GM19397 (cell line): Measurements from ENCODE around the gene MZF1.

ENCODE experiments used
- ATAC-seq: cut with Tn5 transposase; IDR thresholded peaks from one replicate; pipeline ENCODE4 v1.9.1; 2021; ENCODE audit warnings: mild to moderate bottlenecking, moderate library complexity; ENCODE audit not compliant: unreplicated experiment

MZF1 gene

DNA sequence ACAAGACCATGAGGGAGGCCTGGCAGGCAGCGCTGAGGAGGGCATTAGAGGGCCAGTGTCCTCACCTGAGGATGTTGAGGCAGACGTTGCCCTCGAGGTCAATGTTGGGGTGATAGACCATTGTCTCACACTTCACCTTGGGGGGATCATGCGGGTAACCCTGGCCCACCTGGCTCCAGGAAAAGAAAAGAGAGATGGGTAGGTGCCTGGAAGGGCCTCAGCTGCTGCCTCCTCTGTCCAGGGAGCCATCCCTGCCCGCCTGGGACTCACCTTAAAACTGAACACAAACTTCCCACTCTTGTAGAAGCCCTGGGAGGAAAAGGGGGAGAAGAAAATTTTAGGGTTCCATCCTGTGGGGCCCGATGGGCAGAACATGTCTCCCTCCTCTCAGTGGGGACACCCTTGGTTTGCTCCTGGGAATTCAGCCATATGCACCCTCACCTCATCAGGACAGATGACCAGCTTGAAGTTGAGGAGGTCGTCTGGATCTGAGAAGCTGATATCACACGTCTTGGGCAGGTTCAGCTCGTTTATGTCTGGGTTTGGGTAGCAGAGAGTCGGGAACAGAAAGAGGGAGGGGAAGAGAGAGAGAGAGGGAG, 16.4 kb downstream of the MZF1 start:
- ATAC-seq: no peak

DNA sequence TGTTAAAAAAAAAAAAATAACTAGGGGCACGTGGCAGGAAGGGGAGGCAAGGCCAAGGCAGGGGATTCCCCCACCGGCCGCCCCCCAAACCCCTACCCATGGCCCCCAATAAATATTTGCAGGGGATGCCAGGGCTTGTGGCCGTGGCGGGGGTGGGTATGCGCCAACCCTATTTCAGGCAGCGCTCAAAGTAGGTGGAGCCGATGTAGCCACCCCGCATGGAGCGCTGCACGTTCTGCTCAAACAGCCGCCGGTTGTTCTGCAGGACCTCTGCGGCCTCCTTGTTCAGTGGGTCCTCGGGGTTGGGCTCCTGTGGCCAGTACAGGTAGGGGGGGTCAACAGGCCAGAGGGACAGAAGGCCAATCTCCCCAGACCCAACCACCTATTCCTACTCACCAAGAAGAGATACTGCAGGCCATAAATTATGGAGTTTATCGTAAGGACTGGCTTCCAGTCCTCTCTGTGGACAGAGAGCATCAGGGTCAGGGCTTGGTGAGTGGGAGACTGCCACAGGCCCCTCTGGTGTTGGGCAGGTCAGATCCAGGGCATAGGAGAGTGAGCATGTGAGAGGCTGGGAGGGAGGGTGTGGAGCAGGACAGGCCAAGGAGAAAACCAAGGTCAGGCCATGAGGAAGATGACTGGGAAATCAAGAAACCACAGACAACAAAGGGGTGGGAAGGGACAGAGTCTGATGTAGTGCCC, 17.1 kb downstream of the MZF1 start:
- no peak for ATAC-seq

DNA sequence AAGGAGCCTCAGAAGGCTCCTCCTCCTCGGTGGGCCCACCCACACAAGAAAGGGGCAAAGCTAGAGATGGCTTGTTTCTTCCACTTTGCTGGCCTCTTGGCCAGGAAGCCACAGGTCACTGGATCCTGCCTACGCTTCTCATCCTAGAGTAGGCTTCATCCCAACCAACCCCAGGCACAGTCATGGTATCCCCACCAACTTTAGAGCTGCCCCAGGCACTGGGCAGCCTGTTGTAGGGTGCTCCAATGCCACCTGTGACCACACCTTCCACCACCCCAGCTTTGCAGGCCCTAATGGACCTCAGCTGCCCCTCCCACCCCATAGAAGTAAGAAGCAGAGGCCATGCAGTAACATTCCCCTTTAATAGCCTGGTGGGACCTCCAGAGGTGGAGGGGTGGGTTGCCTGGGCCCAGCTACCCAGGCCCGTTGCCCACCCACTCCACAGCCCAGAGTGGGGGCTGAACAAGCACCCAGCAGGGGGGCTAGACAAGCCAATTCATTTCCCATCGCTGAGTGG, 17.7 kb downstream of the MZF1 start:
- ATAC-seq: no peak

DNA sequence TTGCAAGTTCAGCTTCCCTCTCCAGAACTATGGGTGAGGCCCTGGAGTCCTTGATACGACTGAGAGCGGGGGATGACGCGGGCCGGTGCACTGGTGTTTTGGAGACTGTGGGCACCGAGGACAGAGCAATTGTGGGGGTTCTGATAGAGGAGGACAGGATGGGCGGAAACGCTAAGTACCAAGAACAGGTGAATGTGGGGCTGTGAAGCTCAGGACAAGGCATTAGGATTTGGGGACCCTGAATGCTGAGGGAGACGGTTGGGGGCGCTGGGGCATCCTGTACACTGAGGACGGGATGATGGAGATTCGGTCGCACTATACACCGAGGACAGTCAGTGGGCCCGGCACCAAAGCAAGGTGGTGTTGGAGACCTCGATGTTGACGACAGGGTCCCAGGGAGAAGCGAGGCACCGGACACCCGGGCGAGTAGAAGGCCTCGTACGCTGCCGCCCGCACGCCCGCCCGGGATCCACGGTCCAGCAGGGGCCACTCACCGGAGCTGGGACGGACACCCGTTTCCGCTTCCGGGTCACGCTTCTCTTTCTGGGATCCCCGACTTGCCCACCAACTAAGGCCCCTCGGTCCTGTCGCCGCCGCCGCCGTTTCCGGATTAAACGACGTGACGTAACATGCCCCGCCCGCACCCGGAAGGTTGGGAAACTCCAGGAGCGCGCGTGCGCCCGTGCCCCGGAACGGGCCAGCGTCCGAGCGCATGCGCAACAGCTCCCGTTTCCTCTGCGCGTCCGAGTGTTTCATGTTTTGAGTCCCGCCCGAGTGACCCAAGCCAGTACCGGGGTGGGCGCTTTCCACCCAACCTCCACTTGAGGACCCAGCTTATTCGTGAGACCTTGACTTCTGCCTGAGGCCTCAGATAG, 18.4 kb downstream of the MZF1 start, which contains the start of gene CHMP2A:
TSS of gene CHMP2A (minus strand) at position 612 of the 875 bp plus-strand sequence. CDS start 893 bp downstream, outside the sequence.
- ATAC-seq: peak; percentile 25

DNA sequence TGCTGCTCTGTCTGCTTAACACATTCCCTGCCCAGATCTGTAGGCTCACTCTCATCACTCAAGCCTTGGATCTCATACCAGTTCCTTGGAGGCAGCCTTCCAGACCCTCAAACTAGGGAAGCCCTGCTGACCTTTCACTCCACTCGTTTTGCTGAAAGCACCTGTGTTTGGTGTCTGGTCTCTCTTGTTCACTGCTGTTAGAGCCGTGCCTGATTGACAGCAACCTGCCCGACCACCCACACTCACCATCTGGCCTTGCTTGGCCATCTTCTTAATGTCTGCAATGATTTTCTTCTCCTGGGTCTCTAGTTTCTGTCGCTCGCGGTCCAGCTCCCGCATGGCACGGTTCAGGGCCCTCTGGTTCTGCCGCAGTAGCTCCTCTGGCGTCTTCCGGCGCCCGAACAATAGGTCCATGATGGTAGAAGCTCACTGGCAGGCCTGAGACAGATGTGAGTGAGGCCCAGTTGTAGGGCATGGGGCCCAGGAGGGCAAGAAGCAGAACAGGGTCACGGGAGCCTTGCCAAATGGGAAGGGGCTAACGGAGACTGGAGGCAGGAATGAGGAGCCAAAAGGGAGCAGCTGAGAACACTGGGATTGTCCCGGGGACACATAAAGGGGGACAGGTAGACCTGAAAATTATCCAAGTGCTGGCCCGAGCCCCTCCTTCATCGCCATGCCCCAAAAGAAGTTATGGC, 19.2 kb downstream of the MZF1 start:
- ATAC-seq: no peak

DNA sequence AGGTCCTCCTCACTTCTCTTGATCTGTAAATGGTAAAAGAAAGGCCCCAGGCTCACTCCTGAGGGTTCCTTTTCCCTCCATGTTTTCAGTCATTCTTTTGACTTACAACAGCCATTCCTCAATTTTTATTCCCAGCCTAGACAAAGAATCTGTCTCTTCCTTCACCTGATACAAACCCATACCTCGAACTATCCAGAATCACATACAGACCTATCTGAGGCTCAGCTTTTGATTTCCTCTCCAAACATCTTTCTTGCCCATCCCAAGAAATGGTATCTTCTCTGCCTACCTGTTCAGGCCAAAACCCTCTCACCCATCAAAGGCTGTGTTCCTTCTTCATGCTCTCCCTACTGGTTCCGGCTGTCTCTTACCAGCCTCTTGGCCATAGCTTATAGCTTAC, 20.5 kb downstream of the MZF1 start:
- no peak for ATAC-seq

DNA sequence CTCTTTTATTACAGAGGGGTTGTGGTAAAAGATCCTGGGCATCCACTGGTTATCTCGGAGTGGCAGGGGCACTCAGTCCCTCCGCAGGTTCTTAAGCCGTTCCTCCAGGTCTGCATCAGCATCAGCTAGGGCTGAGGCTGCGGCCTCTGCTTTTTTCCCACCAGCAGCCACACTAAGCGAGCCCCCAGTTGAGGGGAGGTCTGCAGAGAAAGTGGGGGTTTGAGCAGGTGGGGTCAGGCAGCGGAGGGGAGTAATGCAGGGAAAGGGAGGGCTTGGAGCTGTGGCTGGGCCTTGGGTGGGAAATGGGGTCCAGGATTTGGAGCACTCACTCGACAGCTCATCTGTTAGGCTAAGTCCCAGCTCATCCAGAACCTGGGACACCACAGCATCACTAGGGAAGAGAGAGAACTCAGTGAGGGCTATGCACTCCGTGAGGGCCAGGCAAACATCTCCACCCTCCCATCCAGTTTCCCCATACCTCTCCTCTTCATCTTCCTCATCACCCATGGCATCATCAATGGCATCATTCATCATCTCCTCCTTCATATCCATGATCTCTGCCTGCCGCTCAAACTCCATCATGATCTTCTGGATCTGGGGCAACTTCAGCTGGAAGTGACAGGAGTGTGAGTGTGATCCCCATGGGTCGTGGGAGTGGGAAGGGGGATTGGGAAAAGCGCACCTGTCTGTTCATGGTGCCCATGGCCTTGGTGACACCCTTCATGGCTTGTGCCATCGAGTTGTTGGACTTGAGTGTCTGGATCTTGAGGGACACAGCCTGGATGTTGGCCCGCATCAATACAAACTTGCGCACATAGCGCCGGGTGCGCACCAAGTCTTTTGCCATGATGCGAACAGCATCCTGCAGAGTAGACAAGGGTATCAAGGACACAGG, 21.3 kb downstream of the MZF1 start:
- ATAC-seq: no peak

DNA sequence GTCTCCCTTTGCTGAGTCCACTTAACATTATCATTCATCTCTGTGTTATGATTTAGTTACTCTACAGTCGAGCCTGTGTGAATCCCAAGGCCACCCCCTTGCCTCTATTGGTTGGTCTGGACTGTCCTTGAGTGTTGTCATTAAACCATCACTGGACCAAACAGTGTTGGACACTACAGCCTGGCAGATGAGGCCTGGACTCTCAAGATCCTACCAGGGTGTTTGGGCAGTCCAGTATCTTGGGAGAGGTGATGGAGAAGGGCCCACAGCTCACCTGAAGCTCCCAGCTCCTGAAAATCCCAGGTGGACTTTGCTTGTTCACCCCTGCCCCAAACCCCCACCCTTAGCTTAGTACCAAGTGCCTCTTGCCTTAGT, 22.0 kb downstream of the MZF1 start:
- no peak for ATAC-seq

DNA sequence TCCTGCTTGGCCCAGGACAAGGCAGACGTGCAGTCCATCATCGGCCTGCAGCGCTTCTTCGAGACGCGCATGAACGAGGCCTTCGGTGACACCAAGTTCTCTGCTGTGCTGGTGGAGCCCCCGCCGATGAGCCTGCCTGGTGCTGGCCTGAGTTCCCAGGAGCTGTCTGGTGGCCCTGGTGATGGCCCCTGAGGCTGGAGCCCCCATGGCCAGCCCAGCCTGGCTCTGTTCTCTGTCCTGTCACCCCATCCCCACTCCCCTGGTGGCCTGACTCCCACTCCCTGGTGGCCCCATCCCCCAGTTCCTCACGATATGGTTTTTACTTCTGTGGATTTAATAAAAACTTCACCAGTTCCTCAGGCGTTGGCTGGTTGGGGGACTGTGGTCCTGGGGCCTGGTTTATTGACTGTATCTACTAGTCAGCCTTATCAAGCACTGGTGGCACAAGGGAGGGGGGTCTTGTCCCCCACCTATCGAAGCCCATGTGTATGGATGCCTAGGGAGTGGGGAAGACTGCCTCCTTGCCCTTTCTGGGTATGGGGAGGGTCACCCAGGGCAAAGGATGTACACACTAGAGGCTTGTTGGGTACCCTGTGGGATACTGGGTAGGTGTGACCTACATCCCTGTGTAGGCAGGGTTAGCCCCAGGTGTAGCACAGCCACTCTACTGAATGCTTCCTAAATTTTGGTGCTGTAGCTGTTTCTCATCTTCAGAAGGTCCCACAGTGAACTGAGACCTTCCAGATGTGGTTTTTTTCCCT, 22.6 kb downstream of the MZF1 start:
- ATAC-seq: no peak

DNA sequence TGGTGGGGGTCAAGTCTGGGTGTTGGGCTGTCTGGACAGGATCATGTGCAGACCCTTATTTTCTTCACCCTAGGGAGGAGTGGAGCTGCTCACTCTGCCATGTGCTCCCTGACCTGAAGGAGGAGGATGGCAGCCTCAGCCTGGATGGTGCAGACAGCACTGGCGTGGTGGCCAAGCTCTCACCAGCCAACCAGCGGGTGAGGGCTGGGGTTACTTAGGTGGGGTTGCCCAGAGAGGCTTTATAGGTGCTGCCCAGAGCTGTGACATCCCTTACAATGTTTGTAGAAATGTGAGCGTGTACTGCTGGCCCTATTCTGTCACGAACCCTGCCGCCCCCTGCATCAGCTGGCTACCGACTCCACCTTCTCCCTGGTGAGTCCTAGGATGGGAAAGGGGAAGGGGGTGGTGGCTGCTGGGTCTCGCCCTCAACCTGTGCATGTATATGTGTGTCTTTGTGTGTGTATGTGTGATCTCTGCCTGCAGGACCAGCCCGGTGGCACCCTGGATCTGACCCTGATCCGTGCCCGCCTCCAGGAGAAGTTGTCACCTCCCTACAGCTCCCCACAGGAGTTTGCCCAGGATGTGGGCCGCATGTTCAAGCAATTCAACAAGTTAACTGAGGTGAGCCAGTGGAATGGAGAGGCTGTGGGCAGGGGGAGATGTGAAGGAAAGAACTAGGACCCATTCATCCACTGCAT, 23.3 kb downstream of the MZF1 start:
- no peak for ATAC-seq

DNA sequence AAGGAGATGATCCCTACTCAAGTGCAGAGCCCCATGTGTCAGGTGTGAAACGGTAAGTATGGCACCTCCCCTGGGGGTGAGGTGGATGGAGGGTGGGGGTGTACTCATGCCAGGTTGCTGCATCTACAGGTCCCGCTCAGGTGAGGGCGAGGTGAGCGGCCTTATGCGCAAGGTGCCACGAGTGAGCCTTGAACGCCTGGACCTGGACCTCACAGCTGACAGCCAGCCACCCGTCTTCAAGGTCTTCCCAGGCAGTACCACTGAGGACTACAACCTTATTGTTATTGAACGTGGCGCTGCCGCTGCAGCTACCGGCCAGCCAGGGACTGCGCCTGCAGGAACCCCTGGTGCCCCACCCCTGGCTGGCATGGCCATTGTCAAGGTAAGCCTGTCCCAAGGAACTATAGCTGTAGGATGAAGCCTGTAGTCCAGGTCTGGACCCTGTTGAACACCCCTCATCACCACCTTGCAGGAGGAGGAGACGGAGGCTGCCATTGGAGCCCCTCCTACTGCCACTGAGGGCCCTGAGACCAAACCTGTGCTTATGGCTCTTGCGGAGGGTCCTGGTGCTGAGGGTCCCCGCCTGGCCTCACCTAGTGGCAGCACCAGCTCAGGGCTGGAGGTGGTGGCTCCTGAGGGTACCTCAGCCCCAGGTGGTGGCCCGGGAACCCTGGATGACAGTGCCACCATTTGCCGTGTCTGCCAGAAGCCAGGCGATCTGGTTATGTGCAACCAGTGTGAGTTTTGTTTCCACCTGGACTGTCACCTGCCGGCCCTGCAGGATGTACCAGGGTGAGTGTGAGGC, 24.1 kb downstream of the MZF1 start:
- no peak for ATAC-seq

DNA sequence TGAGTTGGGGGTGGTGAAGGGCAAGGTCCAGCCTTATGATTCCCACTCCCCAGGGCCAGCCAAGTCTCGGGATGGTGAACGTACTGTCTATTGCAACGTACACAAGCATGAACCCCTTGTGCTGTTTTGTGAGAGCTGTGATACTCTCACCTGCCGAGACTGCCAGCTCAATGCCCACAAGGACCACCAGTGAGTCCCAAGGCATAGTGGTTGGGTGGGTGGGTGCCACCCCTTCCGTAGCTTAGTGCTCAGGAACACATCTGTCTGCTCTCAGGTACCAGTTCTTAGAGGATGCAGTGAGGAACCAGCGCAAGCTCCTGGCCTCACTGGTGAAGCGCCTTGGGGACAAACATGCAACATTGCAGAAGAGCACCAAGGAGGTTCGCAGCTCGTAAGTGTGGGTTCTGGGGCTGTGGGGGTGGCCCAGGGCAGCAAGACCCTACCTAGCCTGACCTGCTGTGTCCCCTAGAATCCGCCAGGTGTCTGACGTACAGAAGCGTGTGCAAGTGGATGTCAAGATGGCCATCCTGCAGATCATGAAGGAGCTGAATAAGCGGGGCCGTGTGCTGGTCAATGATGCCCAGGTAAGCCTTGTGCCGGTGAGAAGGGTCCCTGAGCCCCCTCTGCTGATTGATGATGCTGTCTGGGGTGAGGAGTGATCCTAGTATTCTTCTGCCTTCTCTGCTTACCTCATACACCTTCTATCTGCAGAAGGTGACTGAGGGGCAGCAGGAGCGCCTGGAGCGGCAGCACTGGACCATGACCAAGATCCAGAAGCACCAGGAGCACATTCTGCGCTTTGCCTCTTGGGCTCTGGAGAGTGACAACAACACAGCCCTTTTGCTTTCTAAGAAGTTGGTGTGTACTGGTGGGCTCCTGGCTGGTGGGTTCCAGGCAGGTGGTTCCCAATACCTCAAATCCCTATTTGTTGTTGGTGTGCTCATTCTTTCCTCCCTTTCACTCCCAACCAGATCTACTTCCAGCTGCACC, 25.5 kb downstream of the MZF1 start:
- ATAC-seq: no peak

DNA sequence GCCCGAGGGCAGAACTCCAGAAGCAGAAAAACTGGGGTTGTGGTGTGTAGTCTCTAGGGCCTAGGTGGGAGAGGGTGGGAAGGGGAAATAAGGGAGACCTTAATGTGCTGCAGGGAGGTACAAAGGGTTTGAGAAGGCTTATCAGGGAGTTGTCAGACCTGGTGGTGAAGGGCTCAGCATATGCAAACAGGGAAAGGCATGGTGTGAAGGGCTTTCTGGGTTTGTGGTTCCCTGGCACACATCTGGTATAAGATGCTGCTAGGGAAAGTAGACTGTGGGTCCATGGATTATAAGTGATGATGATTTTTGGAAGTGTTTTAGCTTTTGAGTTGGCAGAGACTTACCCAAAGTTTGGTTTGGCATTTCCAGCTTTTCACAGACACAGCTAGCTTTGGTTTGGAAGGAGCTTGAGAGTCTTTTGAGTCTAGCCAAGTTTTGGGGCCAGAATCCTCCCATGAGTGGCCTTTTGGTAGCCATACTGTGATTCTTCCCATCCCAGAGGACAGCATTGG, 27.1 kb downstream of the MZF1 start:
- no peak for ATAC-seq

DNA sequence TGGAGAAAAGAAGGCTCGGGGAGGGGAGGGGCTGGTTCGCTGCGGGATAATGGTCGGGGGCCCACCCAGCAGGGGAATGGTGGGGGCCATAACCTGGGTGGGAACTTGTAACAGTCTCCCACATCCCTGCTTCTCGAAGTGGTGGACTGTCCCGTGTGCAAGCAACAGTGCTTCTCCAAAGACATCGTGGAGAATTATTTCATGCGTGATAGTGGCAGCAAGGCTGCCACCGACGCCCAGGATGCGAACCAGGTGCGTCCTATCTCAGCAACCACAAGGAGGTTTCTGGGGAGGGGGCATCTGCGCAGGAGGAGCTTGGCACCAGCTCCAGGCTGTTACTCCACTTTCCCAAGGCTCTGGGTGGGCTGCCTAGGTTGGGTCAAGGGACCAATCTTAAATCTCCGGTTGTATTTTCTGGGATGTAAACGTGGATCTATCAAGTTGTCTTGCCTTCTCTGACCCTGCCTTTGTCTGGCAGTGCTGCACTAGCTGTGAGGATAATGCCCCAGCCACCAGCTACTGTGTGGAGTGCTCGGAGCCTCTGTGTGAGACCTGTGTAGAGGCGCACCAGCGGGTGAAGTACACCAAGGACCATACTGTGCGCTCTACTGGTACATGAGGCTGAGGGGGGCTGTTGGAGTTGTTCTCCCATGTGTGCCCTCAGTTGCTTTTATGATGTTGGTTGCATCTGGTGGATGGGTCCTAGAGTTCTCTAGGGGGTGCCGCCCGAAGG, 27.7 kb downstream of the MZF1 start:
- ATAC-seq: no peak

DNA sequence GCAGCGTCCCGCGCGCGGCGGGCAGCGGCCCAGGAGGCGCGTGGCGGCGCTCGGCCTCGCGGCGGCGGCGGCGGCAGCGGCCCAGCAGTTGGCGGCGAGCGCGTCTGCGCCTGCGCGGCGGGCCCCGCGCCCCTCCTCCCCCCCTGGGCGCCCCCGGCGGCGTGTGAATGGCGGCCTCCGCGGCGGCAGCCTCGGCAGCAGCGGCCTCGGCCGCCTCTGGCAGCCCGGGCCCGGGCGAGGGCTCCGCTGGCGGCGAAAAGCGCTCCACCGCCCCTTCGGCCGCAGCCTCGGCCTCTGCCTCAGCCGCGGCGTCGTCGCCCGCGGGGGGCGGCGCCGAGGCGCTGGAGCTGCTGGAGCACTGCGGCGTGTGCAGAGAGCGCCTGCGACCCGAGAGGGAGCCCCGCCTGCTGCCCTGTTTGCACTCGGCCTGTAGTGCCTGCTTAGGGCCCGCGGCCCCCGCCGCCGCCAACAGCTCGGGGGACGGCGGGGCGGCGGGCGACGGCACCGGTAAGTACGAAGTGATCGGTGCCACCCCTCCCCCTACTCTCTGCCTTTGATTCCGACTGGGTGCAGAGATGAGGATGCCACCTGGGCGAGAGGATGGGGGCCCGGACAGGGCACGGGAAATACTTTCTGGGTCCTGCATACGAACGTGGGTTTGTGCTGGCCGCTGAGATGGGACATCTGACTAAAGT, 28.4 kb downstream of the MZF1 start:
- ATAC-seq: peak; percentile 58
